Astrocyte (in vitro differentiated cells and primary cell): Measurements from ENCODE around the gene TTC7B.

Experiments
- CTCF ChIP-seq: IDR thresholded peaks from 2 replicates; pipeline ENCODE4 v1.5.1; 2011; ENCODE audit warnings: low read depth, mild to moderate bottlenecking, inconsistent platforms, low read length, moderate library complexity; ENCODE audit not compliant: insufficient read depth
- EZH2 ChIP-seq: IDR thresholded peaks from 2 replicates; pipeline ENCODE4 v1.6.1; 2012; ENCODE audit warnings: mild to moderate bottlenecking, low read length, inconsistent platforms; ENCODE audit not compliant: insufficient read depth

- TF ChIP-seq CTCF, result no peak
- TF ChIP-seq EZH2, result no peak
These were observed 292.0 kb downstream of the TTC7B start for GRCh38 chr14:90523961-90524875.
